ENCODE results near the gene CCT8. TPM values are rescaled to one million over a fixed set of nuclear protein-coding genes. Genes with fewer than 3 reads are reported as not detected.

Gene CCT8
- polyA plus RNA-seq, 1 of the 3 experiments (the other 2 are of a cell fraction): 102 TPM

DNA sequence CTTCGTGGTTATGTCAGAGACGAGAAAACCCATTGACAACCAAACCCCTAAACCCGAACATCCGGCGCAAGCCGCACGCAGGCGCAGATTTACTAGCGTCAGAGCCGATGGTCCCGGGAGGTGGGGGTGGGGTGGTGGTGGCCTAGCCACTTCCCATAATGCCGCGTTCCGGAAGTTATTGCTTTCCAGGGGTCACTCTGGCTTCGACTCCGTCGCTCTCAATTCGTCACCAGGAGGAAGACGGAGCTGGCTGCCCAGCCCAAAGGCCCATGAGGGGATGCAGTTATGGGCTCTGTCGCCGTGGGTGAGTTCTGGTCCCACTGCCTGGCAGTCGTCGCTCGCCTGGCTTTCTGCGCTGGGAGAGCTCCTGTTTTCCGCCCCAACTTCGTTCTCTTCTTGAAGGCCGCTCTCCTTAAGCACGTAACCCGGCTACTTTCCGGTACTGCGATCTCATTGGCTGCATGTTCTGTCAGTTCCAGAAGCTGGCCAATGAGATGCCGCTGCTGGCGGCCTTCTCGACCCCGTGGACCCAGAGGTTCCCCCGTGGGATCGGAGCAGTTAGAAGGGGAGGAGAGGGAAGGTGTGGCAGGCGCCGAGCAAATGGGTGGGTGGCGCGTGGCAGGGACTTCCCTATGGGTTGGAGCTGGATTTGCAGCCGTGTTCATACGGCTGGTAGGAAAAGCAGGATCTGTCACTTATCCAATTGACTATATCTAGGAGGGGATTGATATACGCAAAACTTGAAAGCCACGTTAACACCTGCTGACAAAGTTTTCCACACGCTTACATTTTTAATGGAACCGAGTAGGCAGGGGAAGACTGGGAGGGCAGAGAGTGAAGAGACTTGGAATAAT is 48.7 kb downstream of the CCT8 start, which contains the start of gene USP16:
TSS of gene USP16 (plus strand) at position 195 of the 854 bp plus-strand sequence. CDS start 3,246 bp downstream, outside the sequence.
- Histone ChIP-seq H3K9me2 (no peaks in the 10 kb centered on the region), H3F3A (replicated peaks; ENCODE audit: insufficient read depth) (peaks cover 19% of the 10 kb centered on the region), H3K4me3 (ENCODE audit: low read depth in 2 of 2, low read length in 1 of 2) (peak within 1 kb of the TSS; percentile 69 to 70), H3K79me2 (ENCODE audit: insufficient read depth) (peaks cover 49% of the 10 kb centered on the region), H3K27me3 (ENCODE audit: insufficient read depth) (no peaks in the 10 kb centered on the region), H3K4me2 (peak within 1 kb of the TSS; percentile 79), H3K27ac (ENCODE audit: low read depth in 2 of 2, low read length in 1 of 2) (peak within 1 kb of the TSS; percentile 97), H3K9ac (peak within 1 kb of the TSS; percentile 90), H3K36me3 (replicated peaks in 1 of 2; ENCODE audit: control insufficient read depth in 1 of 2, insufficient read depth in 2 of 2, low read length in 1 of 2) (peaks cover 3 to 12% of the 10 kb centered on the region in 2 experiments), H3K9me3 (no peaks in the 10 kb centered on the region), H2AFZ (ENCODE audit: low read depth) (peak within 1 kb of the TSS; percentile 96), H4K20me1 (ENCODE audit: insufficient read depth) (no peaks in the 10 kb centered on the region), H3K4me1 (ENCODE audit: control insufficient read depth in 1 of 2, insufficient read depth in 2 of 2, low read depth in 1 of 2, low read length in 1 of 2) (peaks cover 3 to 15% of the 10 kb centered on the region in 2 experiments; a peak in 3 of 4 replicates)
- peak; percentile 95 for DNase-seq
- CTCF ChIA-PET: interaction anchor here (1.0 to 1.2 kb wide), 3 partner anchors 16 to 65 kb away, joined by 3 to 6 read pairs (median 4); no protein-coding TSS in a partner anchor
- POLR2A ChIA-PET: interaction anchor here (0.6 to 4.7 kb wide), 10 partner anchors 9 to 378 kb away, joined by 3 to 55 read pairs (median 6); partner anchors contain the start of genes CCT8 and LTN1
- WGBS (ENCODE audit: low lambda C conversion rate): under 1% methylated on average over 28 of the region's 48 CpGs
- TF ChIP-seq, protein P1, sequence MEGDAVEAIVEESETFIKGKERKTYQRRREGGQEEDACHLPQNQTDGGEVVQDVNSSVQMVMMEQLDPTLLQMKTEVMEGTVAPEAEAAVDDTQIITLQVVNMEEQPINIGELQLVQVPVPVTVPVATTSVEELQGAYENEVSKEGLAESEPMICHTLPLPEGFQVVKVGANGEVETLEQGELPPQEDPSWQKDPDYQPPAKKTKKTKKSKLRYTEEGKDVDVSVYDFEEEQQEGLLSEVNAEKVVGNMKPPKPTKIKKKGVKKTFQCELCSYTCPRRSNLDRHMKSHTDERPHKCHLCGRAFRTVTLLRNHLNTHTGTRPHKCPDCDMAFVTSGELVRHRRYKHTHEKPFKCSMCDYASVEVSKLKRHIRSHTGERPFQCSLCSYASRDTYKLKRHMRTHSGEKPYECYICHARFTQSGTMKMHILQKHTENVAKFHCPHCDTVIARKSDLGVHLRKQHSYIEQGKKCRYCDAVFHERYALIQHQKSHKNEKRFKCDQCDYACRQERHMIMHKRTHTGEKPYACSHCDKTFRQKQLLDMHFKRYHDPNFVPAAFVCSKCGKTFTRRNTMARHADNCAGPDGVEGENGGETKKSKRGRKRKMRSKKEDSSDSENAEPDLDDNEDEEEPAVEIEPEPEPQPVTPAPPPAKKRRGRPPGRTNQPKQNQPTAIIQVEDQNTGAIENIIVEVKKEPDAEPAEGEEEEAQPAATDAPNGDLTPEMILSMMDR (IDR thresholded peaks at IDR 0.05): peak; percentile 12; the same call in 1 of the 2 replicates
- no peak for TF ChIP-seq FOXJ3 (CRISPR knock-in tag; IDR thresholded peaks at IDR 0.05)
- TF ChIP-seq TCF12 (IDR thresholded peaks at IDR 0.05): no peak
- TF ChIP-seq MXI1 (IDR thresholded peaks at IDR 0.05; ENCODE audit: low read depth, low read length): peak; percentile 97
- 0 out of 2 replicates have a peak, but pooled peaks have one; percentile 15 for TF ChIP-seq RCOR1 (IDR thresholded peaks at IDR 0.05; ENCODE audit: low read length)
- no peak for TF ChIP-seq NFIC (IDR thresholded peaks at IDR 0.05; ENCODE audit: borderline replicate concordance)
- peak; percentile 56; the same call in 1 of the 2 replicates for TF ChIP-seq TAF1 (IDR thresholded peaks at IDR 0.05; ENCODE audit: borderline replicate concordance, low read depth, low read length)
- TF ChIP-seq, protein P2, sequence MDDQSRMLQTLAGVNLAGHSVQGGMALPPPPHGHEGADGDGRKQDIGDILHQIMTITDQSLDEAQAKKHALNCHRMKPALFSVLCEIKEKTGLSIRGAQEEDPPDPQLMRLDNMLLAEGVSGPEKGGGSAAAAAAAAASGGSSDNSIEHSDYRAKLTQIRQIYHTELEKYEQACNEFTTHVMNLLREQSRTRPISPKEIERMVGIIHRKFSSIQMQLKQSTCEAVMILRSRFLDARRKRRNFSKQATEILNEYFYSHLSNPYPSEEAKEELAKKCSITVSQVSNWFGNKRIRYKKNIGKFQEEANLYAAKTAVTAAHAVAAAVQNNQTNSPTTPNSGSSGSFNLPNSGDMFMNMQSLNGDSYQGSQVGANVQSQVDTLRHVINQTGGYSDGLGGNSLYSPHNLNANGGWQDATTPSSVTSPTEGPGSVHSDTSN (IDR thresholded peaks at IDR 0.05): peak; percentile 98
- TF ChIP-seq, protein P3, sequence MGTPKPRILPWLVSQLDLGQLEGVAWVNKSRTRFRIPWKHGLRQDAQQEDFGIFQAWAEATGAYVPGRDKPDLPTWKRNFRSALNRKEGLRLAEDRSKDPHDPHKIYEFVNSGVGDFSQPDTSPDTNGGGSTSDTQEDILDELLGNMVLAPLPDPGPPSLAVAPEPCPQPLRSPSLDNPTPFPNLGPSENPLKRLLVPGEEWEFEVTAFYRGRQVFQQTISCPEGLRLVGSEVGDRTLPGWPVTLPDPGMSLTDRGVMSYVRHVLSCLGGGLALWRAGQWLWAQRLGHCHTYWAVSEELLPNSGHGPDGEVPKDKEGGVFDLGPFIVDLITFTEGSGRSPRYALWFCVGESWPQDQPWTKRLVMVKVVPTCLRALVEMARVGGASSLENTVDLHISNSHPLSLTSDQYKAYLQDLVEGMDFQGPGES (IDR thresholded peaks at IDR 0.05; ENCODE audit: low read depth, low read length): peak; percentile 75
- TF ChIP-seq FOXM1 (IDR thresholded peaks at IDR 0.05; ENCODE audit: low read depth): no peak
- TF ChIP-seq EP300 (IDR thresholded peaks at IDR 0.05; ENCODE audit: borderline replicate concordance in 1 of 2, low read depth in 1 of 2, low read length in 1 of 2): no peak; a peak in 2 of 4 replicates
- TF ChIP-seq, protein P4, sequence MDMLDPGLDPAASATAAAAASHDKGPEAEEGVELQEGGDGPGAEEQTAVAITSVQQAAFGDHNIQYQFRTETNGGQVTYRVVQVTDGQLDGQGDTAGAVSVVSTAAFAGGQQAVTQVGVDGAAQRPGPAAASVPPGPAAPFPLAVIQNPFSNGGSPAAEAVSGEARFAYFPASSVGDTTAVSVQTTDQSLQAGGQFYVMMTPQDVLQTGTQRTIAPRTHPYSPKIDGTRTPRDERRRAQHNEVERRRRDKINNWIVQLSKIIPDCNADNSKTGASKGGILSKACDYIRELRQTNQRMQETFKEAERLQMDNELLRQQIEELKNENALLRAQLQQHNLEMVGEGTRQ (IDR thresholded peaks at IDR 0.05; ENCODE audit: borderline replicate concordance, low read depth, low read length): no peak
- no peak for TF ChIP-seq RAD21 (IDR thresholded peaks at IDR 0.05; ENCODE audit: low read length)
- peak; percentile 87 for TF ChIP-seq GABPA (IDR thresholded peaks at IDR 0.05; ENCODE audit: low read depth)
- no peak; the same call in 1 of the 2 replicates for TF ChIP-seq RXRA (IDR thresholded peaks at IDR 0.05; ENCODE audit: borderline replicate concordance, low read depth)
- TF ChIP-seq, protein P5, sequence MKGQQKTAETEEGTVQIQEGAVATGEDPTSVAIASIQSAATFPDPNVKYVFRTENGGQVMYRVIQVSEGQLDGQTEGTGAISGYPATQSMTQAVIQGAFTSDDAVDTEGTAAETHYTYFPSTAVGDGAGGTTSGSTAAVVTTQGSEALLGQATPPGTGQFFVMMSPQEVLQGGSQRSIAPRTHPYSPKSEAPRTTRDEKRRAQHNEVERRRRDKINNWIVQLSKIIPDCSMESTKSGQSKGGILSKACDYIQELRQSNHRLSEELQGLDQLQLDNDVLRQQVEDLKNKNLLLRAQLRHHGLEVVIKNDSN (IDR thresholded peaks at IDR 0.05; ENCODE audit: borderline replicate concordance, low read depth): peak; percentile 63; the same call in 1 of the 2 replicates
- no peak for TF ChIP-seq SMC3 (IDR thresholded peaks at IDR 0.05; ENCODE audit: low read depth, low read length)
- TF ChIP-seq POLR2AphosphoS5 (IDR thresholded peaks at IDR 0.05; ENCODE audit: low read depth, low read length): peak; percentile 77
- peak; percentile 86 for TF ChIP-seq CHD2 (IDR thresholded peaks at IDR 0.05; ENCODE audit: low read length, partially characterized antibody)
- TF ChIP-seq EZH2phosphoT487 (IDR thresholded peaks at IDR 0.05; ENCODE audit: borderline replicate concordance, low read depth): no peak
- TF ChIP-seq, protein P6, sequence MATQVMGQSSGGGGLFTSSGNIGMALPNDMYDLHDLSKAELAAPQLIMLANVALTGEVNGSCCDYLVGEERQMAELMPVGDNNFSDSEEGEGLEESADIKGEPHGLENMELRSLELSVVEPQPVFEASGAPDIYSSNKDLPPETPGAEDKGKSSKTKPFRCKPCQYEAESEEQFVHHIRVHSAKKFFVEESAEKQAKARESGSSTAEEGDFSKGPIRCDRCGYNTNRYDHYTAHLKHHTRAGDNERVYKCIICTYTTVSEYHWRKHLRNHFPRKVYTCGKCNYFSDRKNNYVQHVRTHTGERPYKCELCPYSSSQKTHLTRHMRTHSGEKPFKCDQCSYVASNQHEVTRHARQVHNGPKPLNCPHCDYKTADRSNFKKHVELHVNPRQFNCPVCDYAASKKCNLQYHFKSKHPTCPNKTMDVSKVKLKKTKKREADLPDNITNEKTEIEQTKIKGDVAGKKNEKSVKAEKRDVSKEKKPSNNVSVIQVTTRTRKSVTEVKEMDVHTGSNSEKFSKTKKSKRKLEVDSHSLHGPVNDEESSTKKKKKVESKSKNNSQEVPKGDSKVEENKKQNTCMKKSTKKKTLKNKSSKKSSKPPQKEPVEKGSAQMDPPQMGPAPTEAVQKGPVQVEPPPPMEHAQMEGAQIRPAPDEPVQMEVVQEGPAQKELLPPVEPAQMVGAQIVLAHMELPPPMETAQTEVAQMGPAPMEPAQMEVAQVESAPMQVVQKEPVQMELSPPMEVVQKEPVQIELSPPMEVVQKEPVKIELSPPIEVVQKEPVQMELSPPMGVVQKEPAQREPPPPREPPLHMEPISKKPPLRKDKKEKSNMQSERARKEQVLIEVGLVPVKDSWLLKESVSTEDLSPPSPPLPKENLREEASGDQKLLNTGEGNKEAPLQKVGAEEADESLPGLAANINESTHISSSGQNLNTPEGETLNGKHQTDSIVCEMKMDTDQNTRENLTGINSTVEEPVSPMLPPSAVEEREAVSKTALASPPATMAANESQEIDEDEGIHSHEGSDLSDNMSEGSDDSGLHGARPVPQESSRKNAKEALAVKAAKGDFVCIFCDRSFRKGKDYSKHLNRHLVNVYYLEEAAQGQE (IDR thresholded peaks at IDR 0.05; ENCODE audit: low read depth, low read length): peak; percentile 35; the same call in 1 of the 2 replicates
- peak; percentile 69 for TF ChIP-seq YY1 (IDR thresholded peaks at IDR 0.05; ENCODE audit: low read depth)
